GM18861 (cell line): ENCODE data around the gene ATP6AP2.
"Not testable (repeated sequence)": the region's sequence is repeated elsewhere in the genome, so short reads cannot be mapped to it uniquely, and the experiment has no call there.

Source experiments
- ATAC-seq: cut with Tn5 transposase; IDR thresholded peaks from one replicate; pipeline ENCODE4 v1.9.1; 2021; ENCODE audit not compliant: unreplicated experiment

ATP6AP2 gene

GRCh38 chrX:40580537-40581335, at the start of gene ATP6AP2:
TSS of gene ATP6AP2 (plus strand) at chrX:40580970. CDS start at chrX:40581066, 96 bp downstream.
- ATAC-seq = peak; percentile 94

- ATAC-seq = no peak
Observed at GRCh38 chrX:40531056-40531826, 49.5 kb upstream of the ATP6AP2 start.

GRCh38 chrX:40537310-40537709, 43.5 kb upstream of the ATP6AP2 start:
- no peak for ATAC-seq

- no peak for ATAC-seq
Observed at GRCh38 chrX:40538406-40538805, 42.4 kb upstream of the ATP6AP2 start.

GRCh38 chrX:40539214-40540142, 41.3 kb upstream of the ATP6AP2 start:
- no peak for ATAC-seq

- ATAC-seq = no peak
Observed at GRCh38 chrX:40542208-40542607, 38.6 kb upstream of the ATP6AP2 start.

- no peak for ATAC-seq
Observed at GRCh38 chrX:40542972-40543371, 37.8 kb upstream of the ATP6AP2 start.

- no peak for ATAC-seq
Observed at GRCh38 chrX:40543661-40544328, 37.0 kb upstream of the ATP6AP2 start.

GRCh38 chrX:40544343-40545266, 36.2 kb upstream of the ATP6AP2 start:
- ATAC-seq = no peak

GRCh38 chrX:40546870-40547269, 33.9 kb upstream of the ATP6AP2 start:
- ATAC-seq = no peak

GRCh38 chrX:40550066-40550465, 30.7 kb upstream of the ATP6AP2 start:
- no peak for ATAC-seq

- no peak for ATAC-seq
Observed at GRCh38 chrX:40552768-40553167, 28.0 kb upstream of the ATP6AP2 start.

- ATAC-seq = no peak
Observed at GRCh38 chrX:40558590-40558989, 22.2 kb upstream of the ATP6AP2 start.

GRCh38 chrX:40563784-40564183, 17.0 kb upstream of the ATP6AP2 start:
- ATAC-seq = no peak

GRCh38 chrX:40564447-40564846, 16.3 kb upstream of the ATP6AP2 start:
- ATAC-seq = no peak

GRCh38 chrX:40570346-40571093, 10.2 kb upstream of the ATP6AP2 start:
- ATAC-seq = no peak

GRCh38 chrX:40571164-40571563, 9.6 kb upstream of the ATP6AP2 start:
- ATAC-seq = not testable (repeated sequence)

GRCh38 chrX:40571600-40571999, 9.2 kb upstream of the ATP6AP2 start:
- no peak for ATAC-seq

- ATAC-seq = no peak
Observed at GRCh38 chrX:40573763-40574162, 7.0 kb upstream of the ATP6AP2 start.
